HEK293T (cell line): ENCODE data around the gene BLVRA.

ENCODE experiments used
- BHLHE40 ChIP-seq: fragments of 450-650 bp; IDR thresholded peaks from 2 replicates; pipeline ENCODE4 v1.6.1; 2016; ENCODE audit warnings: mild to moderate bottlenecking, moderate library complexity, borderline replicate concordance
- FOXM1 ChIP-seq: fragments of 450-650 bp; IDR thresholded peaks from 2 replicates; pipeline ENCODE4 v1.6.1; 2017; ENCODE audit warnings: mild to moderate bottlenecking, borderline replicate concordance
- HDGF ChIP-seq: fragments of 450-650 bp; IDR thresholded peaks from 2 replicates; pipeline ENCODE4 v1.6.1; 2017; ENCODE audit warnings: antibody characterized with exemption, borderline replicate concordance
- L3MBTL2 ChIP-seq: fragments of 450-650 bp; conservative IDR thresholded peaks from 2 replicates; pipeline ENCODE4 v1.6.1; 2016; ENCODE audit warnings: mild to moderate bottlenecking
- NFRKB ChIP-seq: fragments of 450-650 bp; IDR thresholded peaks from 2 replicates; pipeline ENCODE4 v1.6.1; 2016; ENCODE audit warnings: mild to moderate bottlenecking, moderate library complexity
- SP1 ChIP-seq: fragments of 450-650 bp; IDR thresholded peaks from 2 replicates; pipeline ENCODE4 v1.6.1; 2017
- SUZ12 ChIP-seq: fragments of 450-650 bp; IDR thresholded peaks from 2 replicates; pipeline ENCODE4 v1.6.1; 2016; ENCODE audit warnings: mild to moderate bottlenecking
- TARDBP ChIP-seq: fragments of 450-650 bp; IDR thresholded peaks from 2 replicates; pipeline ENCODE4 v1.6.1; 2016
- ZNF384 ChIP-seq: fragments of 450-650 bp; IDR thresholded peaks from 2 replicates; pipeline ENCODE4 v1.6.1; 2016

GRCh38 chr7:43768887-43769272, 10.4 kb downstream of the BLVRA start:
- TF ChIP-seq FOXM1: no peak
- TF ChIP-seq L3MBTL2: no peak
- TF ChIP-seq HDGF: no peak
- TF ChIP-seq BHLHE40: no peak
- no peak for TF ChIP-seq TARDBP
- TF ChIP-seq SUZ12: no peak
- no peak for TF ChIP-seq ZNF384
- TF ChIP-seq NFRKB: no peak
- TF ChIP-seq SP1: no peak
